Aorta (tissue), 5 donors: ENCODE results near the gene BDH1. TPM values are rescaled to one million over a fixed set of nuclear protein-coding genes. Genes with fewer than 3 reads are reported as not detected.
A peak's percentile ranks its signal among the peaks of the same experiment; 100 is the strongest.

Experiments used
- ATAC-seq: fragments of 200-7000 bp; cut with Tn5 transposase; one replicate; pipeline ENCODE4 v1.9.1; 2022; ENCODE audit warnings: moderate library complexity; ENCODE audit not compliant: low FRiP score
- DNase-seq, 2 donors: peaks; one replicate each; pipeline ENCODE4 v3.0.0-alpha.2; 2020
- H3K27ac ChIP-seq, 2 donors: one replicate each; pipeline ENCODE4 v1.5.1; 2013; ENCODE audit warnings: low read length in 2 of 2, mild to moderate bottlenecking in 2 of 2, moderate library complexity in 2 of 2, control low read depth in 1 of 2, inconsistent platforms in 1 of 2, low read depth in 1 of 2
- H3K27me3 ChIP-seq, 2 donors: one replicate each; pipeline ENCODE4 v1.6.1; 2013; ENCODE audit warnings: control low read depth in 1 of 2, low read length in 1 of 2, mild to moderate bottlenecking in 1 of 2, moderate library complexity in 1 of 2; ENCODE audit not compliant: insufficient read depth in 2 of 2, control insufficient read depth in 1 of 2
- H3K36me3 ChIP-seq, 2 donors: one replicate each; pipeline ENCODE4 v1.6.1; 2013; ENCODE audit warnings: control low read depth in 1 of 2, low read length in 1 of 2, mild to moderate bottlenecking in 1 of 2; ENCODE audit not compliant: insufficient read depth in 2 of 2, control insufficient read depth in 1 of 2
- H3K4me1 ChIP-seq, 2 donors: one replicate each; pipeline ENCODE4 v1.6.1; 2013; ENCODE audit warnings: low read length in 2 of 2, control low read depth in 1 of 2, mild to moderate bottlenecking in 1 of 2, moderate library complexity in 1 of 2; ENCODE audit not compliant: insufficient read depth in 2 of 2, control insufficient read depth in 1 of 2
- H3K4me3 ChIP-seq, 2 donors: one replicate each; pipeline ENCODE4 v1.5.1; 2013; ENCODE audit warnings: low read length in 2 of 2, control low read depth in 1 of 2, mild to moderate bottlenecking in 1 of 2
- H3K9me3 ChIP-seq: one replicate; pipeline ENCODE4 v1.6.1; 2013; ENCODE audit warnings: mild to moderate bottlenecking, low read length; ENCODE audit not compliant: control insufficient read depth
- WGBS, 2 donors: extraction: QIAGEN DNeasy Blood & Tissue Kit; methylation state at CpG; one replicate each; pipeline ENCODE4 v1.1.7; 2013; 5-methylcytosine and 5-hydroxymethylcytosine counted together
- intact Hi-C, 2 donors: fragments of 100-400 bp; cut with DNase I; formaldehyde crosslinking; loops; one replicate each; pipeline versions ENCODE4 v1.14.2 to v1.15.0; 2022
- polyA plus RNA-seq, 2 donors: library from polyadenylated mRNA; stranded (reverse); fragments of 200-250 nt; gene quantifications; one replicate each; pipeline ENCODE4 v1.2.3, GENCODE V29; 2013
- total RNA-seq, 2 donors: library from RNA; stranded (reverse); fragmentation: NEBNext Ultra II Directional; extraction: Animal tissue kit (Norgen Biotek cat#: 25700); gene quantifications; one replicate each; pipeline ENCODE4 v1.2.1, GENCODE V29; 2021
- donor health status: healthy with polysubstance abuse.
- donor health status: Bipolar disorder and iron deficiency.
- donor health status: DM: no; HTN: no; CAD: no.
- donor health status: DM: no; HTN: no; CAD: no.
- donor health status: DM: yes; HTN: yes; CAD: no.

Gene BDH1
- total and polyA plus RNA-seq, 4 donors, result 3.5 to 17.8 (median 6.6) TPM

DNA sequence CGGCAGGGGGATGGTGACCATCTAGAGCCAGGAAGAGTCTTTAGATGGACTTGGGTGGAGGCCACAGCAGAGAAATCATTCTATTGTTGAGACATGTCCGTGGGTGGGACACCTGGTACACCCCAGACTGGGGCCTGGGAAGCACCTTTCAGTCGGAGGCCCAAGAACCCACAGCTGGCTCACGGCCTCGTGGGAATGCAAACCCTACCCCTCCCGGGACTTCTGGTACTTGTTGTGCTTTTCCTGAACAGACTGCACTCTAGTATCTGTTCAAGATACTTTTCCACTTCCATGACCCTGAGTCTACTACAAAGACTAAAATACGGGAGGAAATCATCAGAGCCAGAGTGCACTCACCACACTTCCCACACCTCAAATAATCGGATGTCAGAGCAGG lies 60.7 kb downstream of the BDH1 start:
- WGBS, 2 donors, result 70 to 74% methylated on average over 8 of the region's 8 CpGs
- no peak overlapping the region for H3K27ac ChIP-seq

DNA sequence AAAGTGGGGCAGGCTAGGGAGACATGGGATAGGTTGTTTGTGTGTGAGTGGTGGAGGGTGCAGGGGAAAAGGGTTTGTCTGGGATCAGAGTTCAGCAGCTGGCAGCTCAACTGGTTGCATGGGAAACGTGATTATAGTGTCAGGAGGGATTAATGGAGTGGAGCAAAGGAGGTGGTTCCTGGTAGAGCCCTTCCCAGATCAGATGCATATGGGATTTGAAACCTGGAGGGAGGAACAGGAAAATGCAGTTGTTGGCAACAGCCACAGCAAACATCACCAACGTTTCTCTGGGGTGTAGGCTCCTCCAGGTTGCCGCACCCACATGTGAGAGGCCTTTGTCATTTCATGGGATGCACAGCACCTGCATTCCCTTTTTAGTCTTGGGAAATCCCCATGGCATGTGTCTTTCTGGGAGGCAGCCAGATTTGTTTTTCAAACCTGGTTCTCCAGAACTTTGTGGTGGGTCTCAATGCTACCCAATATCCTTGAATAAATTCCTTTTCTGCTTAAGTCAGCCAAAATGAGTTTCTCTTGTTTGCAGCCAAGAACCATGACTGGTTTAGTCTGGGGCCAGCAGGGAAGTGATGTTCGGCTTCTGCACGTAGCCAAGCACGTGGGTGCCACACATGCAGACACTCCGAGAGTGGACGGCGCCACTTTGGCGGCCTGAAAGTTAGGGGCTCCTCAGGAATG lies 61.3 kb downstream of the BDH1 start:
- 31 to 35% methylated on average over 10 of the region's 10 CpGs for WGBS, 2 donors
- ATAC-seq (no peak), DNase-seq (peak in 1 of 2 donors; percentile 67)
- Histone ChIP-seq H3K36me3 (no peaks in the 10 kb centered on the region), H3K9me3 (no peaks in the 10 kb centered on the region), H3K4me3 (no peak overlapping the region), H3K27ac (no peak overlapping the region), H3K4me1 (no peaks in the 10 kb centered on the region), H3K27me3 (no peaks in the 10 kb centered on the region)
- intact Hi-C loops, result no loop called here

More for the DNA sequence above, 60.7 kb downstream of the BDH1 start:
- DNase-seq, result no peak
- Histone ChIP-seq H3K27me3 (no peaks in the 10 kb centered on the region), H3K36me3 (no peaks in the 10 kb centered on the region), H3K4me1 (no peaks in the 10 kb centered on the region), H3K9me3 (no peaks in the 10 kb centered on the region), H3K4me3 (no peak overlapping the region)
- ATAC-seq, result no peak
- intact Hi-C loops, result no loop called here

DNA sequence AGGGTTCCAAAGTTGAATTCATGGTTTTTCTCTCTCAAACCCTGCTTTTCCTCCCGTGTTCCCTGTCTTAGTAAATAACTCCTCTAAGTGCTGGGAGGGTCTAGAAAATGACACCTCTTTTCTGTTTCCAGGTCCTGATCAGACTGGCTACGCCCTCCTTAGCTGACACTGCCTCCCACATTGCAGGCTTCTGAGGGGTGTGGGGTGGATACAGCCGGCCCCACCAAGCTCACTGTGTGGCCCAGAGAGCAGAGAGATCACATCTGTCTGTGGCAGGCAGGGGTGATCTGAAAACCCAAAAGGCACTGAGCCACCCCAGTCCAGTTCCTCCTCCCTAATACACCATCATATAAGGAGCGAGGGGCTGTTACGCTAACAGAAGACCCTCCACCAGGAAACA lies 62.7 kb downstream of the BDH1 start:
- Histone ChIP-seq H3K4me1 (no peaks in the 10 kb centered on the region), H3K27ac (no peak overlapping the region), H3K36me3 (no peaks in the 10 kb centered on the region), H3K27me3 (no peaks in the 10 kb centered on the region), H3K4me3 (no peak overlapping the region), H3K9me3 (no peaks in the 10 kb centered on the region)
- ATAC-seq, result no peak
- no peak for DNase-seq
- WGBS, 2 donors, result 88 to 98% methylated on average over 5 of the region's 5 CpGs
- intact Hi-C loops, result no loop called here

DNA sequence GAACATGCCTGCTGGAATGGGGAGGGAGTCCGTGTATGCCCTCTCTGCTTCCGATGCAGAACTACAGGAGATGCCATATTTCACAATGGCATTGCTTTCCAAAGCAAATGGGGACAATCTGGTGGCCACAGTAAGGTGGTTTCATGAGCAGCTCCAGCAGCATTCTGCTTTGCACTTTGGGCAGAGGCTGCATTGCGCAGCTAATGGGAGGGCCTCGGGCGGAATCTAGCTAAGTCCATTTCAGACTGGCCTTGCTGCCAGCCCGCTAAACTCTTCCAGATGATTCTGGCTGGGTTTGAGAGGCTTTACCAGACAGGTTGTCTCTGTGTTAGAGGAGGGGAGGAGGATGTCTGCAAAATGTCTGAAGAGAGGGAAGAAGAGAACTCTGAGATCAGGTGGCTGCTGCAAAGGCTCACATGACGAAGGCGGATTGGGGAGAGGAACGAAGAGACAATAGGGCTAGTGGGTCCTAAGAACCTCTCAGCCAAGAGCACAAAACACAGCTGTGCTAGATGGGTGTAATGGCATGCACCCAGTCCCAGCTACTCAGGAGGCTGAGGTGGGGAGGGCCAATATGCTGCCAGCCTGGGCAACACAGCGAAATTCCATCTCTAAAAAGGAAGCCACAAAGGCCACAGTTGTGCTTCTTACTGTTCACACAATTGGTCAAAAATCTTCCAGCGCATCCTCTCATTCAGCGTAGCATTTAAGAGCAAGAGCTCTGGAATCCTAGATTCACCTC lies 63.7 kb downstream of the BDH1 start:
- intact Hi-C loops, result no loop called here
- Histone ChIP-seq H3K36me3 (no peaks in the 10 kb centered on the region), H3K4me3 (no peak overlapping the region), H3K27ac (no peak overlapping the region), H3K27me3 (no peaks in the 10 kb centered on the region), H3K4me1 (no peaks in the 10 kb centered on the region), H3K9me3 (no peaks in the 10 kb centered on the region)
- ATAC-seq (no peak), DNase-seq (no peak)
- WGBS, 2 donors, result 89 to 92% methylated on average over 12 of the region's 12 CpGs

DNA sequence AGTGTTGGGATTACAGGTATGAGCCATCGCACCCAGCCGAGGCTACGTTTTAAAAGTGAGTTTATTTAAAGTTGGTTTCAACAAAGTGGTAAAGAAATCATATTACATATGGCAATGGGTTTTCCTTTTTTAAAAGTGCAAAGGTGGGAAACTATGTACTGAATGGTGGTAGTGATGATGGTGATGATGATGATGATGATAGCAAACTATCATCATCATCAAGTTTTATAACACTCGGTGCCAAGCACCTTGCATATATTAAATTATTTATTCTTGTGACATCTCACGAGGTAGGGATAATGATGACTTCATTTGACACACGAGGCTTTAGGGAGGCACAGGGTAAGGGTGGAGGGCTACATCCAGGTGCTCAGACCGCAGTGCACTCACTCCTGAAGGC lies 64.3 kb downstream of the BDH1 start:
- Histone ChIP-seq H3K27ac (no peak overlapping the region), H3K36me3 (no peaks in the 10 kb centered on the region), H3K4me1 (no peaks in the 10 kb centered on the region), H3K9me3 (no peaks in the 10 kb centered on the region), H3K27me3 (no peaks in the 10 kb centered on the region), H3K4me3 (no peak overlapping the region)
- intact Hi-C loops, result no loop called here
- DNase-seq (no peak), ATAC-seq (no peak)
- 88 to 96% methylated on average over 7 of the region's 7 CpGs for WGBS, 2 donors

DNA sequence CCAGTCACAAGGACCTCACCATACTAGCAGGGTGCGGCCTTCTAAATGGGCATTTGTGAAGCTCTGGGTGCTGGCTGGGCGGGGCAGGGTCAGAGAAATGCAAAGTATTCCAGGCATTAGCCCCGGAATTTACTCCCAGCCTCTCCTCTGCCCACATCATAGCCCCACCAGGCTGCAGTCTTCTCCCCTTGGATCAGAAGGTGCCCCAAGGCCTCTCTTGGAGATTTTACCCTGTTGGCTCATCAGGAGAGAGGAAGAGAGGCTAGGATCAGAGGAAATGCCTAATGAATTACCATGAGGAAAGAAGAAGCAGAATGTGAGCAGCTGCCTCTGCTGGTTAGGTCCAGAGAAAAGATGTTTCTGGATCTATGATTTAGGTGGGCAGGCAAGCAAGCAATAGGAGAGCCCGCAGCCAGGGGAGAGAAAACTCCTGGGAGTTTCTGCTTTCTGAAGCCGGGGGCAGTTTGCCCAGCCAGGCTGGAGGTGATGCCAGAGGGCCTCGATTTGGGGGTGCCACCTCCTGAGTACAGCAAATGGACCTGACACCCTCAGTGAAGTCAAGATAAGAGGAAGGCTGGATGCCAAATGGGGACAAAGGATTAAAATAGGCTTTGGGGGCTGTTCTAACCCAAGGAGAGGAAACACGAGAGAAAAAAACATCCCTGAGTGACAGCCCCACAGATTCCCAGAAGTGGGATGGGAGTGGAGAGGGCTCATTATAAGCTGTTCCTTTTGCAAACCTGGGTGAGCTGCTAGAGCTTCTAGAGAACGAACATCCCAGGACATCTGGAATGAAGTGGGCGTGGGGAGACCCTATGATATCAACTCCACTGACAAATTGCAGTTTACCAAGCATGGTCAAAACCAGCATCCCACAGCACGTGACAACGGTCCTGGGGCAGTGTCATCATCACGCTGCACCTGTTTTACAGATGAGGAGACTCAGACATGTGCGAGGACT lies 65.4 kb downstream of the BDH1 start:
- no peak for DNase-seq
- Histone ChIP-seq H3K4me1 (no peaks in the 10 kb centered on the region), H3K27me3 (no peaks in the 10 kb centered on the region), H3K4me3 (no peak overlapping the region), H3K27ac (no peak overlapping the region), H3K9me3 (no peaks in the 10 kb centered on the region), H3K36me3 (no peaks in the 10 kb centered on the region)
- ATAC-seq, result no peak
- intact Hi-C loops, result no loop called here
- WGBS, 2 donors, result 55 to 62% methylated on average over 13 of the region's 13 CpGs

DNA sequence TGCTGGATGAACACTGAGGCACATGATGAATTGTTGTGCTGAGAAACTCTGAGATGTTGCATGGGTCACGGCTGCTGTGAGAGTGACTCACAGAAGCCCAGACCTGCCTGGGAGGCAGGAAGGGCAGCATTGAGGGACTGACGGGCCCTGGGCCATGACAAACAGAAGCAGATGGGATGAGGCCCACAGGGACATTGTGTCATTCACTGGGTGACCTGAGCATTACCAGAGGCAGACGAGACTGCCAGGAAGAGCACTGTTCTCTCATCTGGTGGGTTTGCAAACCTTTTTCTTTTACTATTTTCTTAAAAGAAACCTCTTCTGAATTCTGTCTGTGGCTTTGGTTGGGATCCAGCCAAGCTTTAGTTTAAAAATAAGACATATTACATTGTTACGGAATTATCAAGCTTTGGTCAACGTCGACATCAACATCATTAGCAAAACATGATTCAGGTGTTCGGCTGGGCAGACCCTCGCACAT lies 67.8 kb downstream of the BDH1 start:
- no peaks in the 10 kb centered on the region for H3K36me3 ChIP-seq
- H3K27ac ChIP-seq, result no peak overlapping the region
- no peaks in the 10 kb centered on the region for H3K9me3 ChIP-seq
- WGBS, 2 donors, result 10 to 15% methylated on average over 8 of the region's 8 CpGs
- ATAC-seq (peak; percentile 49), DNase-seq (peak in 1 of 2 donors; percentile 82)
- intact Hi-C loops, result no loop called here
- H3K27me3 ChIP-seq, result no peaks in the 10 kb centered on the region
- H3K4me3 ChIP-seq, result no peak overlapping the region
- no peaks in the 10 kb centered on the region for H3K4me1 ChIP-seq

DNA sequence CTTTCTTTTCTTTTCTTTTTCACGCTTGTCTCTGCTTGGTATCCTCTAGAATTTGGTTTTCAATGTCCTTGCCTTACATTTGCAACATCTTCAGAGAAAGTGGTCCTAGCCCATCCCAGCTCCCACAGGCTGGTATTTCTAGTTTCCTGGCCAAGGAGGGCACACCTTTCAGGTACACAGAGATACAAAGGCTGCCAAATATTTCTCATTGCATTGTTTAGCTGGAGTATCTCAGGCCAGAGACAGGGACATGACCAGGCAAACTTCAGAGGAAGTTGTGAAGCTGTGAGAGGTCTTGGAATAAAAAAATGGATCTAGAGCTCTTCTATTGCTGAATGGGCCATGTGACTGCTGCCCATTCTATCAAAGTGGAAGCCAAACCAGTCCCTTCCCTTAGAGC lies 68.9 kb downstream of the BDH1 start:
- Histone ChIP-seq H3K36me3 (no peaks in the 10 kb centered on the region), H3K27me3 (no peaks in the 10 kb centered on the region), H3K27ac (no peak overlapping the region), H3K9me3 (no peaks in the 10 kb centered on the region), H3K4me1 (no peaks in the 10 kb centered on the region), H3K4me3 (no peak overlapping the region)
- 47 to 100% methylated on average over 1 of the region's 1 CpG for WGBS, 2 donors
- no peak for DNase-seq
- ATAC-seq, result no peak
- intact Hi-C loops, result no loop called here
